Lower lobe of right lung (tissue), 2 donors: ENCODE measurements around the gene GSTT2. TPM values are rescaled to one million over a fixed set of nuclear protein-coding genes. Genes with fewer than 3 reads are reported as not detected.
A peak's percentile ranks its signal among the peaks of the same experiment; 100 is the strongest.

Experiments used
- ATAC-seq, 2 donors: fragments of 200-7000 bp; cut with Tn5 transposase; one replicate each; pipeline ENCODE4 v1.9.1; 2020 to 2022; ENCODE audit warnings: mild to moderate bottlenecking in 2 of 2, moderate library complexity in 2 of 2
- DNase-seq: peaks from one replicate; pipeline ENCODE4 v3.0.0-alpha.2; 2020
- H3K27ac ChIP-seq: fragments of 200-600 bp; one replicate; pipeline ENCODE4 v1.8.0; 2022
- H3K27me3 ChIP-seq: fragments of 200-600 bp; one replicate; pipeline ENCODE4 v1.8.0; 2022; ENCODE audit warnings: low read depth
- H3K36me3 ChIP-seq: fragments of 200-600 bp; one replicate; pipeline ENCODE4 v1.8.0; 2022; ENCODE audit warnings: mild to moderate bottlenecking
- H3K4me1 ChIP-seq: fragments of 200-600 bp; one replicate; pipeline ENCODE4 v1.8.0; 2022
- H3K4me3 ChIP-seq: fragments of 200-600 bp; one replicate; pipeline ENCODE4 v1.8.0; 2022; ENCODE audit warnings: mild to moderate bottlenecking
- H3K9me3 ChIP-seq: fragments of 200-600 bp; one replicate; pipeline ENCODE4 v1.8.0; 2022
- CTCF ChIP-seq: fragments of 200-600 bp; IDR thresholded peaks from one replicate; pipeline ENCODE4 v1.8.0; 2022; ENCODE audit warnings: antibody characterized with exemption, mild to moderate bottlenecking
- intact Hi-C: fragments of 100-400 bp; cut with DNase I; formaldehyde crosslinking; loops from one replicate; pipeline ENCODE4 v1.11.0; 2022
- total RNA-seq: library from RNA; stranded (reverse); fragmentation: NEBNext Ultra II Directional; extraction: Animal tissue kit (Norgen Biotek cat#: 25700); gene quantifications from one replicate; pipeline ENCODE4 v1.2.1, GENCODE V29; 2021
- donor health status: DM: no; HTN: yes; CAD: no; lungs with severe emphysema.

The GSTT2 gene
- total RNA-seq, 1 donor from 2014 or later = 3.0 TPM

GRCh38 chr22:24005201-24005600 lies 25.3 kb downstream of the GSTT2 start, which contains the start of gene GSTT4:
Gene GSTT4, minus strand, starts transcription at chr22:24005453. Its CDS starts 97 bp downstream, at chr22:24005356.
- no peaks in the 10 kb centered on the region for H3K9me3 ChIP-seq
- TF ChIP-seq CTCF = no peak
- ATAC-seq (peak in 1 of 2 donors; percentile 14), DNase-seq (no peak)
- H3K27me3 ChIP-seq = no peaks in the 10 kb centered on the region
- H3K4me1 ChIP-seq = no peaks in the 10 kb centered on the region
- no peak within 1 kb of the TSS for H3K4me3 ChIP-seq
- intact Hi-C loops = no loop called here
- no peak within 1 kb of the TSS for H3K27ac ChIP-seq
- H3K36me3 ChIP-seq = no peaks in the 10 kb centered on the region

GRCh38 chr22:24006207-24006913 lies 26.4 kb downstream of the GSTT2 start:
- Histone ChIP-seq H3K27ac (no peak overlapping the region), H3K27me3 (no peaks in the 10 kb centered on the region), H3K36me3 (no peaks in the 10 kb centered on the region), H3K4me3 (no peak overlapping the region), H3K9me3 (no peaks in the 10 kb centered on the region), H3K4me1 (no peaks in the 10 kb centered on the region)
- intact Hi-C loops = no loop called here
- DNase-seq (no peak), ATAC-seq (no peak)
- TF ChIP-seq CTCF = no peak

- DNase-seq (no peak), ATAC-seq (no peak)
- TF ChIP-seq CTCF = no peak
- H3K4me1 ChIP-seq = no peaks in the 10 kb centered on the region
- H3K27me3 ChIP-seq = no peaks in the 10 kb centered on the region
- intact Hi-C loops = no loop called here
- H3K9me3 ChIP-seq = no peaks in the 10 kb centered on the region
- no peak overlapping the region for H3K27ac ChIP-seq
- no peak overlapping the region for H3K4me3 ChIP-seq
- H3K36me3 ChIP-seq = no peaks in the 10 kb centered on the region
These were observed 26.9 kb downstream of the GSTT2 start for GRCh38 chr22:24006914-24007214.

- no peaks in the 10 kb centered on the region for H3K36me3 ChIP-seq
- no peaks in the 10 kb centered on the region for H3K9me3 ChIP-seq
- DNase-seq (no peak), ATAC-seq (no peak)
- TF ChIP-seq CTCF = no peak
- intact Hi-C loops = no loop called here
- no peaks in the 10 kb centered on the region for H3K27me3 ChIP-seq
- H3K4me1 ChIP-seq = peaks cover 5% of the 10 kb centered on the region
- no peak overlapping the region for H3K27ac ChIP-seq
- no peak overlapping the region for H3K4me3 ChIP-seq
These were observed 27.5 kb downstream of the GSTT2 start for GRCh38 chr22:24007253-24008021.

- Histone ChIP-seq H3K9me3 (no peaks in the 10 kb centered on the region), H3K27ac (no peak overlapping the region), H3K4me1 (peaks cover 10% of the 10 kb centered on the region), H3K27me3 (no peaks in the 10 kb centered on the region), H3K36me3 (no peaks in the 10 kb centered on the region), H3K4me3 (no peak overlapping the region)
- DNase-seq = no peak
- intact Hi-C loops = no loop called here
- ATAC-seq = no peak
- no peak for TF ChIP-seq CTCF
These were observed 28.0 kb downstream of the GSTT2 start for GRCh38 chr22:24008022-24008283.
